OCI-LY1 (cell line): ENCODE measurements around the gene TFPI2.

Experiments used
- H2AFZ ChIP-seq: fragments of 200-600 bp; sonication (generic), shearing (Covaris generic); 2 replicates; pipeline ENCODE4 v1.6.0; 2014; ENCODE audit warnings: antibody characterized with exemption, mild to moderate bottlenecking, low read length
- H3F3A ChIP-seq: fragments of 200-600 bp; sonication (generic), shearing (Covaris generic); 2 replicates; pipeline ENCODE4 v1.6.0; 2014; ENCODE audit warnings: mild to moderate bottlenecking, antibody characterized with exemption, low read length, moderate library complexity; ENCODE audit not compliant: insufficient read depth
- H3K27ac ChIP-seq: fragments of 200-600 bp; sonication (generic); 2 replicates; pipeline ENCODE4 v1.5.1; 2014; ENCODE audit warnings: low read length, mixed run types, mild to moderate bottlenecking, low read depth; ENCODE audit not compliant: poor library complexity, severe bottlenecking
- H3K27me3 ChIP-seq: fragments of 200-600 bp; sonication (generic); 2 replicates; pipeline ENCODE4 v1.6.0; 2014; ENCODE audit warnings: antibody characterized with exemption, mild to moderate bottlenecking, low read length, moderate library complexity; ENCODE audit not compliant: insufficient read depth
- H3K36me3 ChIP-seq: fragments of 200-600 bp; sonication (generic); 2 replicates; pipeline ENCODE4 v1.6.1; 2014; ENCODE audit warnings: mild to moderate bottlenecking, antibody characterized with exemption, low read length, moderate library complexity, mixed read lengths; ENCODE audit not compliant: insufficient read depth
- H3K4me1 ChIP-seq: fragments of 200-600 bp; sonication (generic); 2 replicates; pipeline ENCODE4 v1.5.1; 2014; ENCODE audit warnings: mild to moderate bottlenecking, low read length, moderate library complexity; ENCODE audit not compliant: insufficient read depth, severe bottlenecking
- H3K4me2 ChIP-seq: fragments of 200-600 bp; sonication (generic), shearing (Covaris generic); 2 replicates; pipeline ENCODE4 v1.6.1; 2014; ENCODE audit warnings: low read length
- H3K4me3 ChIP-seq: fragments of 200-600 bp; sonication (generic); 2 replicates; pipeline ENCODE4 v1.5.1; 2014; ENCODE audit warnings: low read length, low read depth, mild to moderate bottlenecking, mixed read lengths; ENCODE audit not compliant: poor library complexity, severe bottlenecking
- H3K79me2 ChIP-seq: fragments of 200-600 bp; shearing (Covaris generic); 2 replicates; pipeline ENCODE4 v1.6.1; 2016; ENCODE audit warnings: mixed run types, low read length, mixed read lengths; ENCODE audit not compliant: insufficient read depth
- H3K9ac ChIP-seq: fragments of 200-600 bp; sonication (generic), shearing (Covaris generic); 2 replicates; pipeline ENCODE4 v1.6.1; 2014; ENCODE audit warnings: mild to moderate bottlenecking, low read length, mixed read lengths
- H3K9me2 ChIP-seq: fragments of 200-600 bp; sonication (generic), shearing (Covaris generic); 2 replicates; pipeline ENCODE4 v1.6.1; 2014; ENCODE audit warnings: low read depth, mild to moderate bottlenecking, low read length, mixed read lengths
- H3K9me3 ChIP-seq: fragments of 200-600 bp; shearing (Covaris generic); 2 replicates; pipeline ENCODE4 v1.6.1; 2014; ENCODE audit warnings: low read length, mixed read lengths
- H4K20me1 ChIP-seq: fragments of 200-600 bp; sonication (generic), shearing (Covaris generic); 2 replicates; pipeline ENCODE4 v1.6.0; 2016; ENCODE audit warnings: mild to moderate bottlenecking, low read length; ENCODE audit not compliant: insufficient read depth
- EZH2 ChIP-seq: fragments of 200-600 bp; sonication (generic), shearing (Covaris generic); IDR thresholded peaks from 2 replicates; pipeline ENCODE4 v1.8.0; 2017; ENCODE audit warnings: borderline replicate concordance, mixed run types, mild to moderate bottlenecking, antibody characterized with exemption, low read length, moderate library complexity, mixed read lengths
- TF ChIP-seq, protein P1 (sequence below): fragments of 200-600 bp; sonication (generic), shearing (Covaris generic); IDR thresholded peaks from 2 replicates; pipeline ENCODE4 v1.5.1; 2017; ENCODE audit warnings: mild to moderate bottlenecking, antibody characterized with exemption, low read length, moderate library complexity, mixed read lengths

The TFPI2 gene

DNA sequence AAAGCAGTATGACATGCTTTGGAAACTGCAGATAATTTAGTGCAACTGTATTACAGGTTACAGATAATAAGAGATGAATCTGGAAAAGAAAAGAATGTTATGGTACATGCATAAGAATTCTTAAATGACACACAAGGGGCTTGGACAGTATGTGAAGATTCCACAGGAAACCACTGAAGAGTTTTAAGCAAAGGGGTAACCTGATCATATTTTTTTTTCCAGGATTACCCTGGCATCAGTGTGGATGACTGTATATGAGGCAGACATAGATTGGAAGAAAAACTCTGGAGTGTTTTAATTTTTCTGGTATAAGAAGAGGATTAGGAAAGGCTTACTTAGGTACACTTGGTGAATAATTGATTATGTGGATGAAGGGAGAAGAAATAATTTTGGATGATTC is 8.1 kb downstream of the TFPI2 start:
- no peak for TF ChIP-seq EZH2
- TF ChIP-seq, protein P1, sequence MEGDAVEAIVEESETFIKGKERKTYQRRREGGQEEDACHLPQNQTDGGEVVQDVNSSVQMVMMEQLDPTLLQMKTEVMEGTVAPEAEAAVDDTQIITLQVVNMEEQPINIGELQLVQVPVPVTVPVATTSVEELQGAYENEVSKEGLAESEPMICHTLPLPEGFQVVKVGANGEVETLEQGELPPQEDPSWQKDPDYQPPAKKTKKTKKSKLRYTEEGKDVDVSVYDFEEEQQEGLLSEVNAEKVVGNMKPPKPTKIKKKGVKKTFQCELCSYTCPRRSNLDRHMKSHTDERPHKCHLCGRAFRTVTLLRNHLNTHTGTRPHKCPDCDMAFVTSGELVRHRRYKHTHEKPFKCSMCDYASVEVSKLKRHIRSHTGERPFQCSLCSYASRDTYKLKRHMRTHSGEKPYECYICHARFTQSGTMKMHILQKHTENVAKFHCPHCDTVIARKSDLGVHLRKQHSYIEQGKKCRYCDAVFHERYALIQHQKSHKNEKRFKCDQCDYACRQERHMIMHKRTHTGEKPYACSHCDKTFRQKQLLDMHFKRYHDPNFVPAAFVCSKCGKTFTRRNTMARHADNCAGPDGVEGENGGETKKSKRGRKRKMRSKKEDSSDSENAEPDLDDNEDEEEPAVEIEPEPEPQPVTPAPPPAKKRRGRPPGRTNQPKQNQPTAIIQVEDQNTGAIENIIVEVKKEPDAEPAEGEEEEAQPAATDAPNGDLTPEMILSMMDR, result no peak
- no peaks in the 10 kb centered on the region for H3K79me2 ChIP-seq
- H3F3A ChIP-seq, result no peaks in the 10 kb centered on the region
- no peaks in the 10 kb centered on the region for H4K20me1 ChIP-seq
- no peaks in the 10 kb centered on the region for H3K36me3 ChIP-seq
- H3K4me2 ChIP-seq, result no peak overlapping the region
- no peaks in the 10 kb centered on the region for H3K9me2 ChIP-seq
- H3K27me3 ChIP-seq, result no peaks in the 10 kb centered on the region
- H3K27ac ChIP-seq, result no peak overlapping the region
- H3K4me1 ChIP-seq, result no peaks in the 10 kb centered on the region
- peaks cover 3% of the 10 kb centered on the region; the same call in 1 of the 2 replicates for H3K9me3 ChIP-seq
- H2AFZ ChIP-seq, result no peak overlapping the region
- H3K4me3 ChIP-seq, result no peak overlapping the region
- no peak overlapping the region for H3K9ac ChIP-seq

- no peak for TF ChIP-seq EZH2
- TF ChIP-seq, protein P1, result no peak
Measured at GRCh38 chr7:93879356-93879755, 11.2 kb downstream of the TFPI2 start.

DNA sequence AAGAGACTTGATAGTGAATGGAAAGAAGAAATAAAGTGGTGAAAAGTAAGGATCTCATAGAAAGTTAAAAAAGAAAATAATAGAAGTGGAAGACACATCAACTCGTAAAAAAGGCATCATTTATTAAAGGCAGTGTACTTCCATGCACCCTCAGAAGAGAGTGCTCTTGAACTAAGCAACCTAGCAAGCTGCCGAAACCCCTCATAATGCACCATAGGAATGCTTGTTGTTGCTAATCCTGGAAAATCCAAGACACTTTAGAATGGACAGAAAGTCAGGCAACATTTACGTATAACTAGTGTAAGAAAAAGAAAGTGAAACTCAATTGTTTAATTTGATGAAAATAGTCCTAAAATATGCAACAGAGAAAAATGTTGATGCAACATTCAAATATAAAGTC is 12.8 kb downstream of the TFPI2 start:
- no peak overlapping the region for H3K4me3 ChIP-seq
- no peak for TF ChIP-seq EZH2
- TF ChIP-seq, protein P1, result 0 out of 2 replicates have a peak, but pooled peaks have one; percentile 19
- H3K4me1 ChIP-seq, result no peaks in the 10 kb centered on the region
- no peak overlapping the region for H3K27ac ChIP-seq
- no peaks in the 10 kb centered on the region for H3F3A ChIP-seq
- peaks cover 6% of the 10 kb centered on the region; the same call in 1 of the 2 replicates for H3K9me3 ChIP-seq
- H2AFZ ChIP-seq, result no peak overlapping the region
- H3K4me2 ChIP-seq, result no peak overlapping the region
- no peaks in the 10 kb centered on the region for H4K20me1 ChIP-seq
- H3K79me2 ChIP-seq, result no peaks in the 10 kb centered on the region
- H3K36me3 ChIP-seq, result no peaks in the 10 kb centered on the region
- no peak overlapping the region for H3K9ac ChIP-seq
- no peaks in the 10 kb centered on the region for H3K27me3 ChIP-seq
- no peaks in the 10 kb centered on the region for H3K9me2 ChIP-seq

More at GRCh38 chr7:93879356-93879755, 11.2 kb downstream of the TFPI2 start:
- Histone ChIP-seq H3K4me3 (no peak overlapping the region), H3K4me1 (no peaks in the 10 kb centered on the region), H3K27ac (no peak overlapping the region), H3F3A (no peaks in the 10 kb centered on the region), H3K9me3 (peaks cover 6% of the 10 kb centered on the region; the same call in 1 of the 2 replicates), H3K9me2 (no peaks in the 10 kb centered on the region), H3K79me2 (no peaks in the 10 kb centered on the region), H2AFZ (no peak overlapping the region), H3K9ac (no peak overlapping the region), H3K27me3 (no peaks in the 10 kb centered on the region), H4K20me1 (no peaks in the 10 kb centered on the region), H3K36me3 (no peaks in the 10 kb centered on the region), H3K4me2 (no peak overlapping the region)
